ENCODE measurements around the gene HNF4A.

HNF4A gene

DNA sequence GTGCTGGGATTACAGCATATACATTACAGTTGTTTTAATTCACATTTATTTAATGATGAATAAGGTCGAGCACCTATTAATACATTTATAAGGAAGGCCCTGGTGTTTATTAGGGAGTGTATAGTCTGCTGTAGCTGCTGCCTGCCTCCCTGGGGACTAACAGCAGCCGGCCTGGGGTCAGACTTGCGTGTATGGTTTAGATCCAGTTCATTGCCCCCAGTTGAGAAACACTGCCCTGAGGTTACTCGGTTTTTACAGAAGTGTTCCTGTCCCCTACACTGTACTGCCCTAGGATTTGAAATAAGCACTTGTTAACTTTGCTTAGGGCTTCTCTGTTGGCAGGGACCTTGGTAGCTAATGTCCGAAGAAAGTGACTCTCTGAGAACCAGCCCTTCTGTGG, 124.1 kb downstream of the HNF4A start:
- TF ChIP-seq, protein P1, sequence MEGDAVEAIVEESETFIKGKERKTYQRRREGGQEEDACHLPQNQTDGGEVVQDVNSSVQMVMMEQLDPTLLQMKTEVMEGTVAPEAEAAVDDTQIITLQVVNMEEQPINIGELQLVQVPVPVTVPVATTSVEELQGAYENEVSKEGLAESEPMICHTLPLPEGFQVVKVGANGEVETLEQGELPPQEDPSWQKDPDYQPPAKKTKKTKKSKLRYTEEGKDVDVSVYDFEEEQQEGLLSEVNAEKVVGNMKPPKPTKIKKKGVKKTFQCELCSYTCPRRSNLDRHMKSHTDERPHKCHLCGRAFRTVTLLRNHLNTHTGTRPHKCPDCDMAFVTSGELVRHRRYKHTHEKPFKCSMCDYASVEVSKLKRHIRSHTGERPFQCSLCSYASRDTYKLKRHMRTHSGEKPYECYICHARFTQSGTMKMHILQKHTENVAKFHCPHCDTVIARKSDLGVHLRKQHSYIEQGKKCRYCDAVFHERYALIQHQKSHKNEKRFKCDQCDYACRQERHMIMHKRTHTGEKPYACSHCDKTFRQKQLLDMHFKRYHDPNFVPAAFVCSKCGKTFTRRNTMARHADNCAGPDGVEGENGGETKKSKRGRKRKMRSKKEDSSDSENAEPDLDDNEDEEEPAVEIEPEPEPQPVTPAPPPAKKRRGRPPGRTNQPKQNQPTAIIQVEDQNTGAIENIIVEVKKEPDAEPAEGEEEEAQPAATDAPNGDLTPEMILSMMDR (IDR thresholded peaks at IDR 0.05; ENCODE audit: low read depth, low read length), result no peak
- Histone ChIP-seq H3K4me3 (ENCODE audit: low read depth, low read length) (no peak overlapping the region), H3K27me3 (ENCODE audit: insufficient read depth, low read depth, severe bottlenecking) (no peaks in the 10 kb centered on the region), H3K27ac (no peak overlapping the region), H3K9me3 (ENCODE audit: severe bottlenecking) (peaks cover 5% of the 10 kb centered on the region), H3K36me3 (peaks cover 2% of the 10 kb centered on the region)
- no peak for DNase-seq

DNA sequence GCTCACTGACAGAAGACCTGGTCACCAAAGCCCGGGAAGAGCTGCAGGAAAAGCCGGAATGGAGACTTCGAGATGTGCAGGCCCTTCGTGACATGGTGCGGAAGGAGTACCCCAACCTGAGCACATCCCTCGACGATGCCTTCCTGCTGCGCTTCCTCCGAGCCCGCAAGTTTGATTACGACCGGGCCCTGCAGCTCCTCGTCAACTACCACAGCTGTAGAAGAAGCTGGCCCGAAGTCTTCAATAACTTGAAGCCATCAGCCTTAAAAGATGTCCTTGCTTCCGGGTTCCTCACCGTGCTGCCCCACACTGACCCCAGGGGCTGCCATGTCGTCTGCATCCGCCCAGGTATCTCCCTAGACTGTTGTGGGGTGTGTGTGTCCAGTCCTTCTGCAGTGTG, 124.6 kb downstream of the HNF4A start:
- no peak for DNase-seq
- TF ChIP-seq, protein P1 (IDR thresholded peaks at IDR 0.05; ENCODE audit: low read depth, low read length), result no peak
- H3K36me3 ChIP-seq, result peaks cover 2% of the 10 kb centered on the region

DNA sequence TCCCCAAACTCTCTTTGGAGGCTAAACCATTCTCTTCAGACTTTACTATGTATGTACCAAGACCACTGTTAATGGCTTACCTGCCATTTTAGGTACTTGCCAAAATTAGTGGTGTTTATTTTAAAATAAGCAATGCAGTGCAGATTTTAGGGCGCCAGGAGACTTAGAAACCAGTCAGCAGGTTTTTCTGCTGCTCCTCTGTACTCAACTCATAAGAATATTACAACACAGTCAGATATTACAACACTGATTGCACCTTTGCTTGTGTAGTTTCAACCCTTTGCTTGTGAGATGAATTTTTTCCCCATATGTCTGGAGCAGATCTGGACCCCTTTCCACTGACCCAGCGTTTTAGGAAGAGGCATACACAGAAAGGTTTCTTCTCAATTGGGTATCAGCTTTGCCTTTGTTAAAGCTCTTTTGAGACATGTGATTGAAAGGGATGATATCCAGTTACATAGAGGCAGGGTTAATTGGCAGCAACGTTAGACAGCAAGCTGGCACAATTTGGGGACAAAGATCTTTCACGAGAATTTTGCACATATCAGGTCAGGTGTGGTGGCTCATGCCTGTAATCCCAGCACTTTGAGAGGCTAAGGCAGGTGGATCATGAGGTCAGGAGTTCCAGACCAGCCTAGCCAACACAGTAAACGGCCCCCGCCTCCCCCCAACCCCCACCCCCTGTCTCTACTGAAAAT, 126.4 kb downstream of the HNF4A start:
- H3K36me3 ChIP-seq, result peaks cover 2% of the 10 kb centered on the region
- TF ChIP-seq, protein P1 (IDR thresholded peaks at IDR 0.05; ENCODE audit: low read depth, low read length), result no peak

More for the DNA sequence above, 124.6 kb downstream of the HNF4A start:
- Histone ChIP-seq H3K27ac (no peak overlapping the region), H3K4me3 (ENCODE audit: low read depth, low read length) (no peak overlapping the region), H3K27me3 (ENCODE audit: insufficient read depth, low read depth, severe bottlenecking) (no peaks in the 10 kb centered on the region), H3K9me3 (ENCODE audit: severe bottlenecking) (no peaks in the 10 kb centered on the region)

DNA sequence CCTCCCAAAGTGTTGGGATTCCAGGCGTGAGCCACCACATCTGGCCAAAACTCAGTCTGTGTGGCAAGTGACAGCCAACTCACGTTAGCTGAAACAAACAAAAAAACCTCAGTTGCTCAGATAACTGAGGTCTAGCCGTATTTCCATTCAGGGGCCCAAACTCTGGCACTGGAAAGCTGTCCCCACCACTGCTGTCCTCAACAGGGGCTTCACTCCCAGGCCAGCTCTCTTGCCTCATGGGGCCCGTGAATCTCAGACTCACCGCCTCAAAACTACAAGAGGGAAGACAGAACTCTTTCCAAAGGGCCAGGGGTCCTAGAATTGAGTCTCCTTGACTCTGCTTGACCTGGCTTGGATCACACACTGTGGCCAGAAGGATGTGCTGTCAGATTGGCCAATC, 127.6 kb downstream of the HNF4A start:
- no peak for DNase-seq
- Histone ChIP-seq H3K27me3 (ENCODE audit: insufficient read depth, low read depth, severe bottlenecking) (no peaks in the 10 kb centered on the region), H3K36me3 (peaks cover 2% of the 10 kb centered on the region), H3K9me3 (ENCODE audit: severe bottlenecking) (no peaks in the 10 kb centered on the region), H3K27ac (no peak overlapping the region), H3K4me3 (ENCODE audit: low read depth, low read length) (no peak overlapping the region)
- TF ChIP-seq, protein P1 (IDR thresholded peaks at IDR 0.05; ENCODE audit: low read depth, low read length), result no peak

More for the DNA sequence above, 126.4 kb downstream of the HNF4A start:
- no peak overlapping the region for H3K27ac ChIP-seq
- no peaks in the 10 kb centered on the region for H3K9me3 ChIP-seq (ENCODE audit: severe bottlenecking)
- no peak for DNase-seq
- H3K27me3 ChIP-seq (ENCODE audit: insufficient read depth, low read depth, severe bottlenecking), result no peaks in the 10 kb centered on the region
- no peak overlapping the region for H3K4me3 ChIP-seq (ENCODE audit: low read depth, low read length)

All from WERI-Rb-1 (cell line).